ENCODE results near the gene FRYL.
"Not testable (repeated sequence)": the region's sequence is repeated elsewhere in the genome, so short reads cannot be mapped to it uniquely, and the experiment has no call there.

The FRYL gene

GRCh38 chr4:48762408-48762807 lies 17.7 kb downstream of the FRYL start:
- Histone ChIP-seq H2AFZ (ENCODE audit: low read depth, low read length, severe bottlenecking) (no peak overlapping the region), H3K4me2 (ENCODE audit: low read depth, low read length, poor library complexity, severe bottlenecking) (no peak overlapping the region), H3K36me3 (ENCODE audit: low read length) (no peaks in the 10 kb centered on the region), H3F3A (ENCODE audit: insufficient read depth) (no peaks in the 10 kb centered on the region; the same call in 1 of the 2 replicates), H3K9ac (ENCODE audit: low read length) (no peak overlapping the region), H3K27ac (ENCODE audit: low read depth, low read length) (no peak overlapping the region), H3K9me3 (ENCODE audit: insufficient read depth, low read length) (no peaks in the 10 kb centered on the region), H3K27me3 (ENCODE audit: low read length) (no peaks in the 10 kb centered on the region), H4K20me1 (ENCODE audit: low read depth, low read length) (peaks cover 17% of the 10 kb centered on the region), H3K9me2 (replicated peaks; ENCODE audit: insufficient read depth, low read length) (no peaks in the 10 kb centered on the region), H3K4me3 (ENCODE audit: insufficient read depth, low read length, poor library complexity, severe bottlenecking) (no peak overlapping the region), H3K79me2 (ENCODE audit: insufficient read depth, low read length) (peaks cover 85% of the 10 kb centered on the region)
- TF ChIP-seq, protein P1, sequence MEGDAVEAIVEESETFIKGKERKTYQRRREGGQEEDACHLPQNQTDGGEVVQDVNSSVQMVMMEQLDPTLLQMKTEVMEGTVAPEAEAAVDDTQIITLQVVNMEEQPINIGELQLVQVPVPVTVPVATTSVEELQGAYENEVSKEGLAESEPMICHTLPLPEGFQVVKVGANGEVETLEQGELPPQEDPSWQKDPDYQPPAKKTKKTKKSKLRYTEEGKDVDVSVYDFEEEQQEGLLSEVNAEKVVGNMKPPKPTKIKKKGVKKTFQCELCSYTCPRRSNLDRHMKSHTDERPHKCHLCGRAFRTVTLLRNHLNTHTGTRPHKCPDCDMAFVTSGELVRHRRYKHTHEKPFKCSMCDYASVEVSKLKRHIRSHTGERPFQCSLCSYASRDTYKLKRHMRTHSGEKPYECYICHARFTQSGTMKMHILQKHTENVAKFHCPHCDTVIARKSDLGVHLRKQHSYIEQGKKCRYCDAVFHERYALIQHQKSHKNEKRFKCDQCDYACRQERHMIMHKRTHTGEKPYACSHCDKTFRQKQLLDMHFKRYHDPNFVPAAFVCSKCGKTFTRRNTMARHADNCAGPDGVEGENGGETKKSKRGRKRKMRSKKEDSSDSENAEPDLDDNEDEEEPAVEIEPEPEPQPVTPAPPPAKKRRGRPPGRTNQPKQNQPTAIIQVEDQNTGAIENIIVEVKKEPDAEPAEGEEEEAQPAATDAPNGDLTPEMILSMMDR (IDR thresholded peaks at IDR 0.05; ENCODE audit: insufficient read depth, low read length, poor library complexity, severe bottlenecking), result no peak
- no peak for TF ChIP-seq EZH2phosphoT487 (conservative IDR thresholded peaks at IDR 0.05; ENCODE audit: low read length)

DNA sequence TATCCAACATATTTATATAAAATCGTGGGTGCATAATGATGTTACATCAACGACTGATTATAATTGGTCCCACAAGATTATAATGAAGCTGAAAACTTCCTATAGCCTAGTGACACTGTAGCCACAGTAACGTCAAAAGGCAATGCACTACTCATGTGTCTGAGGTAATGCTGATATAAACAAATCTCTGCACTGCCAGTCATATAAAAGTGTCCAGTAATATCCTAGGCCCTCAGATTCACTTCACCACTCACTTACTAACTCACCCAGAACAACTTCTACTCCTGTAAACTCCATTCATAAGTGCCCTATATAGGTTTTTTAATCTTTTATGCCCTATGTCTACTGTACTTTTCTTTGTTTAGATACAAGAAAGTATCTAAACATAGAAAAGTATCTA lies 18.8 kb downstream of the FRYL start:
- no peak overlapping the region for H3K27ac ChIP-seq (ENCODE audit: low read depth, low read length)
- TF ChIP-seq EZH2phosphoT487 (conservative IDR thresholded peaks at IDR 0.05; ENCODE audit: low read length), result no peak
- TF ChIP-seq, protein P1 (IDR thresholded peaks at IDR 0.05; ENCODE audit: insufficient read depth, low read length, poor library complexity, severe bottlenecking), result no peak
- no peak overlapping the region for H3K4me2 ChIP-seq (ENCODE audit: low read depth, low read length, poor library complexity, severe bottlenecking)
- no peak overlapping the region for H3K9ac ChIP-seq (ENCODE audit: low read length)
- H3K27me3 ChIP-seq (ENCODE audit: low read length), result no peaks in the 10 kb centered on the region
- H4K20me1 ChIP-seq (ENCODE audit: low read depth, low read length), result peaks cover 19% of the 10 kb centered on the region
- H3K4me3 ChIP-seq (ENCODE audit: insufficient read depth, low read length, poor library complexity, severe bottlenecking), result no peak overlapping the region
- peaks cover 84% of the 10 kb centered on the region for H3K79me2 ChIP-seq (ENCODE audit: insufficient read depth, low read length)
- no peaks in the 10 kb centered on the region for H3K36me3 ChIP-seq (ENCODE audit: low read length)
- no peaks in the 10 kb centered on the region for H3K9me3 ChIP-seq (ENCODE audit: insufficient read depth, low read length)
- H3F3A ChIP-seq (ENCODE audit: insufficient read depth), result no peaks in the 10 kb centered on the region; the same call in 1 of the 2 replicates
- H3K9me2 ChIP-seq (replicated peaks; ENCODE audit: insufficient read depth, low read length), result no peaks in the 10 kb centered on the region
- no peak overlapping the region for H2AFZ ChIP-seq (ENCODE audit: low read depth, low read length, severe bottlenecking)

DNA sequence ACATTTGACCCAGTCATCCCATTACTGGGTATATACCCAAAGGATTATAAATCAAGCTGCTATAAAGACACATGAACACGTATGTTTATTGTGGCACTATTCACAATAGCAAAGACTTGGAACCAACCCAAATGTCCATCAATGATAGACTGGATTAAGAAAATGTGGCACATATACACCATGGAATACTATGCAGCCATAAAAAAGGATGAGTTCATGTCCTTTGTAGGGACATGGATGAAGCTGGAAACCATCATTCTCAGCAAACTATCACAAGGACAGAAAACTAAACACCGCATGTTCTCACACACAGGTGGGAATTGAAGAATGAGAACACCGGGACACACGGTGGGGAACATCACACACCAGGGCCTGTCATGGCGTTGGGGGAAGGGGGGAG lies 21.4 kb downstream of the FRYL start:
- H3F3A ChIP-seq (ENCODE audit: insufficient read depth); H3K4me2 ChIP-seq (ENCODE audit: low read depth, low read length, poor library complexity, severe bottlenecking); H3K9me2 ChIP-seq (replicated peaks; ENCODE audit: insufficient read depth, low read length); H3K9me3 ChIP-seq (ENCODE audit: insufficient read depth, low read length); H3K9ac ChIP-seq (ENCODE audit: low read length); H2AFZ ChIP-seq (ENCODE audit: low read depth, low read length, severe bottlenecking); H3K36me3 ChIP-seq (ENCODE audit: low read length); H3K4me3 ChIP-seq (ENCODE audit: insufficient read depth, low read length, poor library complexity, severe bottlenecking); H3K27me3 ChIP-seq (ENCODE audit: low read length); H3K27ac ChIP-seq (ENCODE audit: low read depth, low read length): not testable (repeated sequence)
- H4K20me1 ChIP-seq (ENCODE audit: low read depth, low read length), result peaks cover 15% of the 10 kb centered on the region; the same call in 1 of the 2 replicates
- peaks cover 84% of the 10 kb centered on the region for H3K79me2 ChIP-seq (ENCODE audit: insufficient read depth, low read length)

DNA sequence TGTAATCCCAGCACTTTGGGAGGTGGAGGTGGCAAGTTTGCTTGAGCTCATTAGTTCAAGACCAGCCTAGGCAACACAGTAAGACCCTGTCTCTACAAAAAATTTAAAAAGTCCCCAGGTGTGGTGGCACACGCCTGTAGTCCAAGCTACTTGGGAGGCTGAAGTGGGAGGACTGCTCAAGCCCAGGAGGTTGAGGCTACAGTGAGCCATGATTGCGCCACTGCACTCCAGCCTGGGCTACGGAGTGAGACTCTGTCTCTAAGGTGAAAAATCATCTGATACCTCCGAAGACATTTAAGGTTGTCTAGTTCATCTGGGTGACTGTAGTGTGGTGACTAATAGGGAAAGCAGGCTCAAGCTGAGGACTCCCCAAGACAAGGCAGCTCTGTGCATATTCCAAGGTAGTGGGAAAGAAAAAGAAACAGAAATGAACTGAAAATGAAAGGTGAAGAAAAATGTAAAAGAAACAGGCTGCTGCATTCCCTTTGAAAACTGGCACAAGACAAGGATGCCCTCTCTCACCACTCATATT lies 23.3 kb downstream of the FRYL start:
- H3K4me3 ChIP-seq (ENCODE audit: insufficient read depth, low read length, poor library complexity, severe bottlenecking), result no peak overlapping the region
- no peak overlapping the region for H2AFZ ChIP-seq (ENCODE audit: low read depth, low read length, severe bottlenecking)
- H3K9me3 ChIP-seq (ENCODE audit: insufficient read depth, low read length), result no peaks in the 10 kb centered on the region
- TF ChIP-seq, protein P1 (IDR thresholded peaks at IDR 0.05; ENCODE audit: insufficient read depth, low read length, poor library complexity, severe bottlenecking), result no peak
- no peak for TF ChIP-seq EZH2phosphoT487 (conservative IDR thresholded peaks at IDR 0.05; ENCODE audit: low read length)
- no peak overlapping the region for H3K9ac ChIP-seq (ENCODE audit: low read length)
- no peaks in the 10 kb centered on the region for H3K9me2 ChIP-seq (replicated peaks; ENCODE audit: insufficient read depth, low read length)
- no peaks in the 10 kb centered on the region for H3K27me3 ChIP-seq (ENCODE audit: low read length)
- peaks cover 84% of the 10 kb centered on the region for H3K79me2 ChIP-seq (ENCODE audit: insufficient read depth, low read length)
- no peak overlapping the region for H3K4me2 ChIP-seq (ENCODE audit: low read depth, low read length, poor library complexity, severe bottlenecking)
- H3F3A ChIP-seq (ENCODE audit: insufficient read depth), result no peaks in the 10 kb centered on the region; the same call in 1 of the 2 replicates
- H3K36me3 ChIP-seq (ENCODE audit: low read length), result no peaks in the 10 kb centered on the region
- peaks cover 24% of the 10 kb centered on the region; the same call in 1 of the 2 replicates for H4K20me1 ChIP-seq (ENCODE audit: low read depth, low read length)
- H3K27ac ChIP-seq (ENCODE audit: low read depth, low read length), result no peak overlapping the region

Data from SU-DHL-6 (cell line).